HCT116 (cell line): Measurements from ENCODE around the gene FBXO42.

ENCODE experiments used
- EGR1 ChIP-seq: IDR thresholded peaks from 2 replicates; pipeline ENCODE4 v1.6.1; 2012; ENCODE audit warnings: low read depth
- EZH2 ChIP-seq: fragments of 200-600 bp; sonication (generic); IDR thresholded peaks from 2 replicates; pipeline ENCODE4 v1.6.1; 2017; ENCODE audit warnings: antibody characterized with exemption, mixed run types
- POLR2AphosphoS5 ChIP-seq: IDR thresholded peaks from 2 replicates; pipeline ENCODE4 v1.6.1; 2011; ENCODE audit warnings: mild to moderate bottlenecking, low read depth, low read length, moderate library complexity
- RAD21 ChIP-seq: IDR thresholded peaks from 2 replicates; pipeline ENCODE4 v1.6.1; 2012; ENCODE audit warnings: low read depth, mild to moderate bottlenecking
- SIN3A ChIP-seq: IDR thresholded peaks from 2 replicates; pipeline ENCODE4 v1.6.1; 2012; ENCODE audit warnings: low read depth
- TF ChIP-seq, protein P1 (sequence below): IDR thresholded peaks from 2 replicates; pipeline ENCODE4 v1.6.1; 2012
- TF ChIP-seq, protein P2 (sequence below), 3 experiments: fragments of 200-600 bp in 1 of 3; sonication (generic) in 1 of 3; IDR thresholded peaks in 2 of 3; conservative IDR thresholded peaks in 1 of 3; 2 replicates each; pipeline ENCODE4 v1.5.1; 2012 to 2017; ENCODE audit warnings: low read depth in 2 of 3, low read length in 2 of 3, antibody characterized with exemption in 1 of 3, borderline replicate concordance in 1 of 3, control low read depth in 1 of 3, mild to moderate bottlenecking in 1 of 3, mixed read lengths in 1 of 3, mixed run types in 1 of 3, moderate library complexity in 1 of 3; ENCODE audit not compliant: insufficient read depth in 1 of 3

DNA sequence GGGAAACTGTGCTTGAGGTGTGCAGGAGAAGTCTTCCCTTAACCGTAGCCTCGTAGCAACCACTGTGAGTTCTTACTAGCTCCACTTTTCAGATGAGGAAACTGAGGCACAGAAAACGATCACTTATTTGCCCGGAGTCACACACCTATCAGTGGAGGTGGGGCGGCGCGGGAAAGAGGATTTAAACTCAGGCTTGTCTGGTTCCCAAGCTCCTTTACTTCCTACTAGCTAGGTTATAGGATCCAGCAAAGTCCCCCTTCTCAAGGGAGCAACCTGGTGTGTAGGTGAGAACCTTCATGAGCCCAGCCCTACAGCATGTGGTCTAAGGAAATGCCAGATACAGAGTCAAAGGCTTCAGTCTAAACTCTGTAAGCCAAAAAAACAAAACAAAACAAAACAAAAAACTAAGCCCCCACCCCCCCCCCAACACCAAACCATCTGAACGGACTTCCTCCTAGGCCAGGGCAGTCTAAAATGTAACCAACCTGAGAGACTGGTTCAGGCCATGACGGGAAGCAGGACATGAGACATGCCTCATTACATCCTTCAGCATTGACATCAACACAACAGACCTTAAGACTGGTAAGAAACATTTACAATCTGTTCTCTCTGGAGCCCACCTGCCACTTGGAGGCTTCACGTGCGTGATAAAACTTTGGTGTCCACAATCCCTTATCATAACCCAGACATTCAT is 709 bp upstream of the FBXO42 start:
- TF ChIP-seq POLR2AphosphoS5 (no peak), RAD21 (no peak), SIN3A (no peak), EZH2 (no peak), EGR1 (no peak)
- TF ChIP-seq, protein P1, sequence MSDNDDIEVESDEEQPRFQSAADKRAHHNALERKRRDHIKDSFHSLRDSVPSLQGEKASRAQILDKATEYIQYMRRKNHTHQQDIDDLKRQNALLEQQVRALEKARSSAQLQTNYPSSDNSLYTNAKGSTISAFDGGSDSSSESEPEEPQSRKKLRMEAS: no peak
- TF ChIP-seq, protein P2, sequence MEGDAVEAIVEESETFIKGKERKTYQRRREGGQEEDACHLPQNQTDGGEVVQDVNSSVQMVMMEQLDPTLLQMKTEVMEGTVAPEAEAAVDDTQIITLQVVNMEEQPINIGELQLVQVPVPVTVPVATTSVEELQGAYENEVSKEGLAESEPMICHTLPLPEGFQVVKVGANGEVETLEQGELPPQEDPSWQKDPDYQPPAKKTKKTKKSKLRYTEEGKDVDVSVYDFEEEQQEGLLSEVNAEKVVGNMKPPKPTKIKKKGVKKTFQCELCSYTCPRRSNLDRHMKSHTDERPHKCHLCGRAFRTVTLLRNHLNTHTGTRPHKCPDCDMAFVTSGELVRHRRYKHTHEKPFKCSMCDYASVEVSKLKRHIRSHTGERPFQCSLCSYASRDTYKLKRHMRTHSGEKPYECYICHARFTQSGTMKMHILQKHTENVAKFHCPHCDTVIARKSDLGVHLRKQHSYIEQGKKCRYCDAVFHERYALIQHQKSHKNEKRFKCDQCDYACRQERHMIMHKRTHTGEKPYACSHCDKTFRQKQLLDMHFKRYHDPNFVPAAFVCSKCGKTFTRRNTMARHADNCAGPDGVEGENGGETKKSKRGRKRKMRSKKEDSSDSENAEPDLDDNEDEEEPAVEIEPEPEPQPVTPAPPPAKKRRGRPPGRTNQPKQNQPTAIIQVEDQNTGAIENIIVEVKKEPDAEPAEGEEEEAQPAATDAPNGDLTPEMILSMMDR (IDR thresholded peaks at IDR 0.05 in 2 of 3, conservative IDR thresholded peaks at IDR 0.05 in 1 of 3; ENCODE audit: borderline replicate concordance in 1 of 3, insufficient read depth in 1 of 3, low read depth in 2 of 3, low read length in 2 of 3): no peak
